Transverse colon (tissue), 4 donors: Measurements from ENCODE around the gene CLUH. TPM values are rescaled to one million over a fixed set of nuclear protein-coding genes. Genes with fewer than 3 reads are reported as not detected.

Source experiments
- DNase-seq: peaks from one replicate; pipeline ENCODE4 v3.0.0-alpha.2; 2019
- H3K27ac ChIP-seq, 4 donors: fragments of 200-600 bp; sonication (generic); 2 replicates each; pipeline ENCODE4 v1.5.1; 2016 to 2018; ENCODE audit warnings: inconsistent platforms in 4 of 4
- H3K27me3 ChIP-seq: fragments of 200-600 bp; sonication (generic); 2 replicates; pipeline ENCODE4 v1.5.1; 2017; ENCODE audit warnings: inconsistent platforms
- H3K36me3 ChIP-seq, 4 donors: fragments of 200-600 bp; sonication (generic); 2 replicates each; pipeline ENCODE4 v1.5.1; 2017 to 2019; ENCODE audit warnings: inconsistent platforms in 4 of 4
- H3K4me1 ChIP-seq, 4 donors: fragments of 200-600 bp; sonication (generic); 2 replicates each; pipeline ENCODE4 v1.5.1; 2017 to 2020; ENCODE audit warnings: inconsistent platforms in 4 of 4
- H3K4me3 ChIP-seq, 4 donors: fragments of 200-600 bp; sonication (generic); 1 replicate in 1 of 4; 2 replicates in 3 of 4; pipeline versions ENCODE4 v1.5.1 to v1.6.1; 2017 to 2019; ENCODE audit warnings: inconsistent platforms in 4 of 4
- H3K9me3 ChIP-seq, 2 donors: fragments of 200-600 bp; sonication (generic); 2 replicates each; pipeline ENCODE4 v1.5.1; 2017 to 2019; ENCODE audit warnings: inconsistent platforms in 2 of 2
- EP300 ChIP-seq: sonication (generic); formaldehyde crosslinking; IDR thresholded peaks from one replicate; pipeline ENCODE4 v1.6.1; 2017; ENCODE audit warnings: antibody characterized with exemption, low read depth
- POLR2A ChIP-seq: fragments of 450-650 bp; IDR thresholded peaks from one replicate; pipeline ENCODE4 v1.6.1; 2016; ENCODE audit warnings: antibody characterized with exemption, mild to moderate bottlenecking, moderate library complexity
- POLR2AphosphoS5 ChIP-seq, 3 donors: sonication (generic); formaldehyde crosslinking; IDR thresholded peaks; one replicate each; pipeline ENCODE4 v1.6.1; 2016; ENCODE audit warnings: antibody characterized with exemption in 3 of 3
- WGBS, 2 donors: methylation state at CpG; one replicate each; pipeline ENCODE4 v1.1.5; 2018; ENCODE audit warnings: low coverage in 1 of 2; 5-methylcytosine and 5-hydroxymethylcytosine counted together
- in situ Hi-C, 4 donors: fragments of 200-750 bp; cut with MboI; loops; one replicate each; pipeline versions ENCODE4 v1.15.0 to v1.15.1; 2017; ENCODE audit warnings: low sequenced_read_pairs in 3 of 4, low pct_ligation_motif_present in 1 of 4, low pct_unique_long_range_greater_than_20kb in 1 of 4
- intact Hi-C: fragments of 100-400 bp; cut with DNase I; formaldehyde crosslinking; loops from one replicate; pipeline ENCODE4 v1.15.1; 2023; ENCODE audit warnings: low total_unique reads
- total RNA-seq, 4 donors: library from RNA; depleted of rRNA; stranded (reverse); fragments of >200 nt; gene quantifications; one replicate each; pipeline ENCODE4 v1.1.0, GENCODE V29; 2016
- TF ChIP-seq, protein P1 (sequence below), 5 experiments: fragments of 200-600 bp in 3 of 5; fragments of 450-650 bp in 2 of 5; sonication (generic) in 3 of 5; IDR thresholded peaks; 1 replicate in 2 of 5; 2 replicates in 3 of 5; pipeline ENCODE4 v1.5.1; 2016 to 2017; ENCODE audit warnings: antibody characterized with exemption in 5 of 5, inconsistent platforms in 3 of 5, mild to moderate bottlenecking in 2 of 5, moderate library complexity in 1 of 5

Gene CLUH
- total RNA-seq, 4 donors from 2014 or later, result 127 to 1,072 (median 208) TPM

DNA sequence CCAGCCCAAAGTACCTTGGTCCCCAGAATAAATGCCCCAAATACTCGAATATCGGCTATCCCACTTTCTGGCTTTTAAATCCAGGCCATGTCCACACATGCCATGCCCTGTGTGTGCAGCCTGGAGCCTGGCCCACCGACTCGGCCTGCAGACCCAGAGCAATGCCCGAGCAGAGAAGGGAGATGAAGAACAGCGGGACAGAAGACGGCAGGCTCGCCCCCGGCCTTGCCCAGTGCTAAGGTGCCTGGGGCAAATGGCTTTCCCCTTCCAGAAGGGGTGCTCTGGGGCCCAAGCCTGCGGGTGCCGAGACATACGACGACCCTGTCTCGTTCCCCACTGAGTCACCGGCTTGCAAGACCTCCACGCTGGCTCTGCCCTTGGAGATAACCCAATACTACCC is 8.0 kb downstream of the CLUH start:
- no peak for DNase-seq
- Histone ChIP-seq H3K36me3 (peaks cover 0 to 38% (median 9%) of the 10 kb centered on the region in 4 donors), H3K4me1 (peaks cover 11 to 25% (median 15%) of the 10 kb centered on the region in 4 donors), H3K27ac (no peak overlapping the region), H3K27me3 (no peaks in the 10 kb centered on the region), H3K4me3 (no peak overlapping the region), H3K9me3 (no peaks in the 10 kb centered on the region)
- WGBS, 2 donors, result 93% methylated on average over 16 of the region's 16 CpGs; no CpG with 5 or more reads in 1 of the 2 donors
- in situ Hi-C loops (no loop called here), intact Hi-C loops (no loop called here)
- TF ChIP-seq POLR2AphosphoS5 (IDR thresholded peaks at IDR 0.05) (no peak), EP300 (no peak), POLR2A (no peak)
- TF ChIP-seq, protein P1, sequence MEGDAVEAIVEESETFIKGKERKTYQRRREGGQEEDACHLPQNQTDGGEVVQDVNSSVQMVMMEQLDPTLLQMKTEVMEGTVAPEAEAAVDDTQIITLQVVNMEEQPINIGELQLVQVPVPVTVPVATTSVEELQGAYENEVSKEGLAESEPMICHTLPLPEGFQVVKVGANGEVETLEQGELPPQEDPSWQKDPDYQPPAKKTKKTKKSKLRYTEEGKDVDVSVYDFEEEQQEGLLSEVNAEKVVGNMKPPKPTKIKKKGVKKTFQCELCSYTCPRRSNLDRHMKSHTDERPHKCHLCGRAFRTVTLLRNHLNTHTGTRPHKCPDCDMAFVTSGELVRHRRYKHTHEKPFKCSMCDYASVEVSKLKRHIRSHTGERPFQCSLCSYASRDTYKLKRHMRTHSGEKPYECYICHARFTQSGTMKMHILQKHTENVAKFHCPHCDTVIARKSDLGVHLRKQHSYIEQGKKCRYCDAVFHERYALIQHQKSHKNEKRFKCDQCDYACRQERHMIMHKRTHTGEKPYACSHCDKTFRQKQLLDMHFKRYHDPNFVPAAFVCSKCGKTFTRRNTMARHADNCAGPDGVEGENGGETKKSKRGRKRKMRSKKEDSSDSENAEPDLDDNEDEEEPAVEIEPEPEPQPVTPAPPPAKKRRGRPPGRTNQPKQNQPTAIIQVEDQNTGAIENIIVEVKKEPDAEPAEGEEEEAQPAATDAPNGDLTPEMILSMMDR (IDR thresholded peaks at IDR 0.05), result no peak

DNA sequence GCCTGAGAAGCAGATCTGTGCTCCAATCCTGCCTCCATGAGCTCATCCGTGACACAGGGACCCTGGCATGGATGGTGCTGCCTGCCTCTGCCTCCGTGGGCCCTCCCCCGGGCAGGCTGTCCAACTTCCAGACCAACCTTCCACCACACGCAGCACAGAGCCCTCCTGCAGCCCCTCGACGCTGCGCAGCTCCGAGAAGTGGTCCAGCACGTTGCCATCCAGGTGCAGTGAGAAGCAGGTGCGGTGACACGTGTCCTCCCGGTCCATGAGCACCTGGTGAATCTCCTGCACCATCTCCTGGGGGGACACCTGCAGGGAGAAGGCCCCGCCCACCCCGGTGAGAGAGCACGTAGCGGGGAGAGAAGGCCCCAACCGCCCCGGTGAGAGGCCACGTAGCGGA is 8.4 kb downstream of the CLUH start:
- H3K27me3 ChIP-seq, result no peaks in the 10 kb centered on the region
- intact Hi-C loops (no loop called here), in situ Hi-C loops (no loop called here)
- WGBS, 2 donors, result 93% methylated on average over 19 of the region's 20 CpGs; no CpG with 5 or more reads in 1 of the 2 donors
- no peaks in the 10 kb centered on the region for H3K9me3 ChIP-seq
- DNase-seq, result no peak
- no peak for TF ChIP-seq POLR2AphosphoS5 (IDR thresholded peaks at IDR 0.05)
- TF ChIP-seq, protein P1 (IDR thresholded peaks at IDR 0.05), result no peak
- TF ChIP-seq EP300, result no peak
- no peak for TF ChIP-seq POLR2A
- H3K36me3 ChIP-seq, result peaks cover 0 to 42% (median 9%) of the 10 kb centered on the region in 4 donors
- no peak overlapping the region for H3K27ac ChIP-seq
- H3K4me3 ChIP-seq, result no peak overlapping the region
- H3K4me1 ChIP-seq, result peaks cover 7 to 21% (median 11%) of the 10 kb centered on the region in 4 donors

DNA sequence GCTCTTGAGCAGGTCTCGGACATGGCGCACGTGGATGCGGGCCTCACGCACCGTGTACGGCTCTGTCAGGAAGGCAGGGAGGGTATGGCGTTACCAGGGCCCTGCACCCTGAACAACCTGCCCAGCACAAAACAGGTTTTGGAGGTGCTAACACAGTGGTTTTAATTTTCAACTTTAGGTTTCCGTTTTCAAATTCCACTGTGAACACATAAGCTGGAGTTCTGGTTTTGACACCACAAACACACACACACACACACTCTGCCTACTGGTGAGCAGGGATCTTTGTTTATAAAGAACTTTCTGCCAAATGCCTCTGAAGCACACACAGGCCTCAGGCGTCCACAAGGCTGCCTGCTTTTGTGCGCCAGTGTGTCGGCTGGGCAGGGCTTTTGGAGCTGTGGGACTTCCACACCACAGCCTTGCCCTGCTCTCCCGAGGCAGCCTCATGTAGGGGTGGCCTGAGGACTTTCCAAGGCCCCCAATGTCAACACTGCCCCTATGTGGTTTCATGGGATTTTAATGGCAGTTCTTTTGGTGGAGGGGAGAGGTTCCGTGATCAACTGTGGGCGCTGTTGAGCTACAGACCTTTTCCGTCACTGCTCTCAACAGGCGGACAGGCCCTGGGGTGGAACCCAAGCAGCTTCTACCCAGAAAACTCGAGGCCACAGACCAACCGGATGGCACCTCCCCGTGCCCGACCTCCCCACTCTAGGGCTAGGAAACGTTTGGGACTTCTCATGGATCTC is 9.4 kb downstream of the CLUH start:
- WGBS, 2 donors, result 87% methylated on average over 22 of the region's 22 CpGs; no CpG with 5 or more reads in 1 of the 2 donors
- no peaks in the 10 kb centered on the region for H3K9me3 ChIP-seq
- intact Hi-C loops (no loop called here), in situ Hi-C loops (no loop called here)
- no peak for TF ChIP-seq EP300
- TF ChIP-seq POLR2A, result no peak
- H3K4me1 ChIP-seq, result peaks cover 0 to 11% (median 2%) of the 10 kb centered on the region in 4 donors
- no peaks in the 10 kb centered on the region for H3K27me3 ChIP-seq
- no peak overlapping the region for H3K4me3 ChIP-seq
- H3K27ac ChIP-seq, result no peak overlapping the region
- DNase-seq, result no peak
- peaks cover 0 to 51% (median 9%) of the 10 kb centered on the region in 4 donors for H3K36me3 ChIP-seq

DNA sequence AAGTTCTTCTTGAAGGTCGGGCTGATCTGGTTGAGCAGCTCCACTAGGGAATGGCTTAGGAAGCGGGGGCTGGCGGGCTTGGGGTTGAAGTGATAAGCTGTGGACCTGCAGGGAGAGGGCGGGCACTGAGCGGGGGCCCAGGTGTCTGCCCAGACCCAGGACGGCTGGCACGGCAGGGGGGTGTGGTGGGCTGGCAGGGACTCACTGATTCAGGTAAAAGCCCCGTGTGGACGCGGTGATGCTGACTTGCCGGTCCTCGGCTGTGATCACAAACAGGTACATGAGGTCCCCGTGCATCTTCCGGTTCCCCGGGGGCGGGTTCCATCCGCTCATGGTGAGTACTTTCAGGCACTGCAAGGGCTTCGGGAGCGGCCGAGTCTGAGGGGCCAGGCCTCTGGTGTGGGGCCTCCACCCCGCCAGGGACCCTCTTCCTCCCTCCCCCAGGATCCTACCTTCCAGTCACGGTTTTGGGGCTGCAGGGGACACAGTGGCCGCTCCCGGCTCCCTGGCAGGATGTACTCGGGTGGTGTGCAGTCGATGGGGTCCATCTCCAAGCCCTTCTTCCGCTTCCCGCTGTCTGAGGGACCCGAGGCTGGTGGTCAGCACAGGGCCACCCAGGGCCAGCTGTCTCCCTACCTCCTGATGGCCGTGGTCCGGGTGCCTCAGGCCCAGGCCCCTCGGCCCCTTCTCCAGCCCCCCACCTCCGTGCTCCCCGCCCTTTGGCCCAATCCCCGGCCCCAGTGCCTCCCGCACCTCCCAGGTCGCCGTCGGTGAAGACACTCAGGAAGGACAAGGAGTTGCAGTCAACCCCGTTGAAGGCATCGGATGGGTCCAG is 10.2 kb downstream of the CLUH start:
- in situ Hi-C loops (no loop called here), intact Hi-C loops (no loop called here)
- Histone ChIP-seq H3K9me3 (no peaks in the 10 kb centered on the region), H3K27ac (no peak overlapping the region), H3K36me3 (peaks cover 0 to 58% (median 11%) of the 10 kb centered on the region in 4 donors), H3K4me3 (no peak overlapping the region), H3K4me1 (peaks cover 0 to 7% (median 1%) of the 10 kb centered on the region in 4 donors), H3K27me3 (no peaks in the 10 kb centered on the region)
- TF ChIP-seq, protein P1 (IDR thresholded peaks at IDR 0.05), result no peak
- no peak for TF ChIP-seq POLR2A
- no peak for TF ChIP-seq EP300
- TF ChIP-seq POLR2AphosphoS5 (IDR thresholded peaks at IDR 0.05), result no peak
- WGBS, 2 donors, result 93% methylated on average over 41 of the region's 41 CpGs; no CpG with 5 or more reads in 1 of the 2 donors
- no peak for DNase-seq
